HG03097 (cell line): ENCODE measurements around the gene TSGA10IP.

Experiments used
- ATAC-seq: cut with Tn5 transposase; IDR thresholded peaks from one replicate; pipeline ENCODE4 v1.9.1; 2021; ENCODE audit not compliant: unreplicated experiment, low FRiP score

TSGA10IP gene

DNA sequence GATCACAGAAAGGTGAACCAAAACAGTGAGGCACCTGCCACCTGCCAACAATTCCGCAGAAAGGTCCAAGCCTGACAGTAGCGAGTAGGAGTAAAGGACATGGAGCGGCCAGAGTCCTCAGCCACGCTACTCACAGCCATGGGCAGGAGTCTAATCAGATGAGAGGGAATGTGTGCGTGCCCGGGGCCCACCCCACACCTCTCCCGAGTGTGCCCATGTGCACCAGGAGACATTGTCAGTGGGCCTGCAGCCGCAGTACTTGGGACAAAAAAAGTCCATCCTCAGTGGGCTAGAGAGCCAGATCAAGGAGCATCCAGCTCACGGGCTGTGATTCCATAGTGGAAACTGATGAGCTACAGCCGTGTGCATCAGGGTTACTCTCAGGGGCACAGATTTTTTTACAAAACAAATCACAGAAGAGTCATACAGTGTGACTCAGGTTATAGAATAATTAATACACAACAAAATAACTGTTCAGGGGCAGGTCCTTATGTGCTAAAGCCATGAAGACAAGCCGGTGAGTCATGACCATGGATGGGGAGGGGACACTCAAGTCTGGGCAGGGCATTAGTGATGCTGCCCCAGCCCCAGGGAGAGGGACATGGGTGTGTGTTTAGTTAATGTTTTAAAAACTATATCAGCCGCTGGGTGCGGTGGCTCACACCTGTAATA lies 28.3 kb downstream of the TSGA10IP start:
- ATAC-seq = no peak

DNA sequence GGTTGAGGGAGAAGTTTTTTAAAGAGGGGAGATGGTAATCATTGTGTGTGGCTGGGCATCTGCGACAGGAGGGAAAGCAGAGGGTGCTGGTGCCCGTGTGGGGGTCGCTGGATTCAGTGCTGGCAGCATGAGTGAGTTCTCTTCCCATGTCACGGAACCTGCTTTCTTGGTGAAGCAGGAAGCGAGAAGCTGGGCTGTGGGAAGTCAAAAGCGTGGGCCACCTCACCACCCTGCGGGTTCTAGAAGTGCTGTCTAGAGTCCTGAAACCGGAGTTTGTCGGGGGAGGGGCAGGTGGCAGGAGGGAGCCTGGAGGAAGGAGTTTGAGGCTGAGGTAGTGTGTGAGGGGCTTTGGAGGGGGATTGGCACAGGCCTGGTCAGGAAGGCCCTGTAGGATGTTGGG lies 30.5 kb downstream of the TSGA10IP start:
- ATAC-seq = no peak

DNA sequence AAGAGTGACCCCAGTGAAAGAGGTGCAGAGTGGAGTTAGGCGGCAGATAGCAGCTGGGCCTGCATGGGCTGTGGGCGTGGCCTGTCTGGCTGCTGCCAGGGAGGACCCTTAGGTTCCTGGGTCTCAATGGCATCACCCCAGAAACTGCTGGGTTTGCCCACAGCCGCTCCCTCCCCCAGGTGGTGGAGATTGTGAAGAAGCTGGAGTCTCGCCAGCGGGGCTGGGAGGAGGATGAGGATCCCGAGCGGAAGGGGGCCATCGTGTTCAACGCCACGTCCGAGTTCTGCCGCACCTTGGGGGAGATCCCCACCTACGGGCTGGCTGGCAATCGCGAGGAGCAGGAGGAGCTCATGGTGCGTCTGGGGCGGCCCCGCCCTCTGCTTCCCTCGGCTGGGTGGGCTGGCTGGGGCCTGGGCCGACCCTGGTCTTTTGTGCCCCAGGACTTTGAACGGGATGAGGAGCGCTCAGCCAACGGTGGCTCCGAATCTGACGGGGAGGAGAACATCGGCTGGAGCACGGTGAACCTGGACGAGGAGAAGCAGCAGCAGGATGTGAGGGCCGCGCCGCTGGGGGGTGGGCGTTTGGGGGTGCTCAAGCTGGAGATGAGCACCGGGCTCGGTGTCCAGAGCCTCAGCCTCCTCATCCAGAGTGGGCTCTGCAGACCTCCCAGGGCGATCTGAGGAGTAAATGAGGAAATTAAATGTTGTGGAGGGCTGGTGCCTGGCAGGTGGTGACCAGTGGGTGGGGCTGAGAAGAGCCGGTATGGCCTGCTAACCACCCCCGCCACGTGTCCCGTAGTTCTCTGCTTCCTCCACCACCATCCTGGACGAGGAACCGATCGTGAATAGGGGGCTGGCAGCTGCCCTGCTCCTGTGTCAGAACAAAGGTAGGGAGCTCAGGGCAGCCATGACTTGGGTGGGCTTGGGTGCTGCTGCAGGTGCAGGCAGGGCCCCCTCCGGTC lies 31.2 kb downstream of the TSGA10IP start:
- ATAC-seq = no peak

DNA sequence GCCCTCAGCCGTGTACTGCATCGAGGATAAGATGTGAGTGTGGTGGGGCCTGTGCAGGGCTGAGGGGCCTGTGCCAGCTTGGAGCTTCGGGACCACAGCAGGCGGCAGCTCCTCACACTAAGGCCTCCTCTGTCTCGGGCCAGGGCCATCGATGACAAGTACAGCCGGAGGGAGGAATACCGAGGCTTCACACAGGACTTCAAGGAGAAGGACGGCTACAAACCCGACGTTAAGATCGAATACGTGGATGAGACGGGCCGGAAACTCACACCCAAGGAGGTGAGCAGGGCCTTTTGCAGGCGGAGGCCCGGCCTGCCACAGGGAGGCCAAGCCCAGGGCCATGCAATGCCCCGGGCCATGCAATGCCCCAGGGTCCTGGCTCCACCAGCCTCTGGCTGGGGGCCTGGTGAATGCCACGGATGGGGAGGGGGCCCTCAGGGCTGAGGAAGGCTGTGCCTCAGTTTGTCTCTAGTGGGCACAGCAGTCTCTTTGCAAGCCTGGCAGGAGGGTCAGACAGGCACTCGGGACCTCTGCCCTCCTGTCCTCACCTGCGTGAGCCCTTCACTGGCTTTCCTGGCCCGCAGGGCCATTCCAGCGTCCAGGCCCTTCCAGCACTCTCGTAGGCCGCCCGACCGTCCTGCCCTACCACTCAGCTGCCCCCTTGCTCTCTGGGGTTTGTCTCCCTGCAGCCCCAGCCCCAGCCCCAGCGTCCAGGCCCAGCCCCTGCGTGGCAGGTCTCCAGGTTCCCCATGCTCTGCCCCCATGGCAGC lies 32.5 kb downstream of the TSGA10IP start:
- ATAC-seq = no peak

DNA sequence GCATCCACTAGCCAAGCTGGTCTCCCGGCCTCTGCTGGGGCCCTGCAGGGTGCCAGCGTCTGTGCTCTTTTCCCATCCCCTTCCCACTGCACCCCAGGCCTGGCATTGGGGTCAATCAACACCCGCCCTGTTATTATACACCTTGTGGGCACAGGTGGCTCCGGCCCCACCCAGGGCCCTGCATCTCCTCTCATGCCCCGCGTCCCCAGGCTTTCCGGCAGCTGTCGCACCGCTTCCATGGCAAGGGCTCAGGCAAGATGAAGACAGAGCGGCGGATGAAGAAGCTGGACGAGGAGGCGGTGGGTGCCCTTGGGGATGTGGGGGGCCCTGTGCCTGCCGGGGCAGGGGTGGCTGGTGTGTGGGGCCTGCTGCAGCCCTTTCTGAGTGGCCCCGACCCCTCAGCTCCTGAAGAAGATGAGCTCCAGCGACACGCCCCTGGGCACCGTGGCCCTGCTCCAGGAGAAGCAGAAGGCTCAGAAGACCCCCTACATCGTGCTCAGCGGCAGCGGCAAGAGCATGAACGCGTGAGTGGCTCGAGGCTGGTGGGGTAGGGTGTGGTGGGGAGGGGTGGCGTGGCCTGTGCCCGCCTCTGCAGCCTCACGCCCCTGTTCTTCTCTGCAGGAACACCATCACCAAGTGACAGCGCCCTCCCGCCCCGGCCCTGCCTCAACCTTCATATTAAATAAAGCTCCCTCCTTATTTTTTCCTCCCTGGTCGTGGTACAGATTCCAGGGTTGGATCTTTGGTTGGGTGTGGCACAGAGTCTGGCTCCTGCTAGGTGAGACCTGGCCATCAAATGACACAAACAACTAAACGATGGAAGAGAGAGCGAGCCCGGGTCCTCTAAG lies 33.3 kb downstream of the TSGA10IP start:
- ATAC-seq = no peak

- no peak for ATAC-seq
Measured at GRCh38 chr11:65979261-65979759, 34.0 kb downstream of the TSGA10IP start.

- no peak for ATAC-seq
Measured at GRCh38 chr11:65981101-65981740, 35.9 kb downstream of the TSGA10IP start.

DNA sequence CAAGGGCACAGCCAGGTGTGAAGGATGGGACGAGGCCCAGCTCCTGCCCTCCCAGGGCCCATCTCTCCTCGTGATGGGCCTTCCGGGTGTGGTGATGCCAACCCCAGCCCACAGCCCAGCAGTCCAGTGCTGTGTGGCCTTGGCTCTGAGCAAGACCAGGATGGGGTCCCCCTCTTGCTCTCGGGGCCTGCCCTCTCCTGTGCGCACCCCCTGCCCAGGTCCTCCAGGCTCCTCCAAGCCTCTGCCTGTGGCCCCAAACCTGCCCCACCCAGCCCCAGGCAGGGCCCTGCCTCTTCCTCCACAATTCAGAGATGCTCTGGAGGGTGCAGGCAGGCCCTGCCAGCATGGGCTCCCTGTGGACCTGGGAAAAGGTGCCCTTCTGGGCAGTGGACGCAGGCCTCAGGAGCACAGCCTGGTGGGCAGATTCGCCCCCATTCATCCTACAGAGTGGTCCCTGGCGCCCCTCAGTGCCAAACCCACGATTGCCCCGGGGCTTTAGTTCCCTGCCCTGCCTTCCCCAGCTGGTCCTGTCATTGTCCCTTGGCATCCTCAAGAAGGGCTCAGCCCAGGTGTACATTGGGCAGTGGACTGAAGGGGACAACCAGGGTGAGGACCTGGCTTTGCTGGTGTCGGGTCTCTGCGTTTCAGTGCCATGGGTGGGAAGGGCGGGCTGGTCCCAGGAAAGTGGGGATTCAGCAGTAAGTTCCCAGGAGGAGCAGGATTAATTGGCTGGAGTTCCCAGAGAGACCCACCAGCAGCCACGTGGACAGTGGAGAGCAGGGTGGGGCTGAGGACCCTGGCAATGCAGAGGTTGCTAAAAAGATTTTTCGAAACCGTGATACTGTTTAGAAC lies 36.9 kb downstream of the TSGA10IP start:
- no peak for ATAC-seq

- no peak for ATAC-seq
Measured at GRCh38 chr11:65982824-65983588, 37.7 kb downstream of the TSGA10IP start.

- no peak for ATAC-seq
Measured at GRCh38 chr11:65983589-65983987, 38.3 kb downstream of the TSGA10IP start.

DNA sequence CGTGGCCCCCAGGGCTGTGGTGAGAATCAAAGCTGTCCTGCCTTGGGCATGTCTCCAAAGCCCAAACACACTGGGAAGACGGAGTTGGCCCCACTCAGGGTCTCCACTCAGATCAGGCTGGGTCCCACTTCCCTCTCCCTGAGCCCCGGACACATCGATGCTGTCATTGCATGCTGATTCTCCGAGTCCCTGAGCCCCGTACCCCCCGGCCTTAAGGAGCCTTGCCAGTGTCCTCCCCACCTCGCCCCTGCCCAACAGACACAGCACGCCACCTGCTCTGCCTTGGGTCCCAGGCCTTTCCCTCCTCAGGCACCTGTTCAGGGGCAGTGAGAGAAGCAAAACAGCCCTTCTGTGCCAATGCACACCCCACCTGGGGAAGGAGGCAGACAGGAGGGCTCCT lies 42.1 kb downstream of the TSGA10IP start:
- ATAC-seq = no peak

GRCh38 chr11:65988791-65989592 lies 43.7 kb downstream of the TSGA10IP start:
- ATAC-seq = peak; percentile 83

- no peak for ATAC-seq
Measured at GRCh38 chr11:65992056-65992455, 46.8 kb downstream of the TSGA10IP start.

DNA sequence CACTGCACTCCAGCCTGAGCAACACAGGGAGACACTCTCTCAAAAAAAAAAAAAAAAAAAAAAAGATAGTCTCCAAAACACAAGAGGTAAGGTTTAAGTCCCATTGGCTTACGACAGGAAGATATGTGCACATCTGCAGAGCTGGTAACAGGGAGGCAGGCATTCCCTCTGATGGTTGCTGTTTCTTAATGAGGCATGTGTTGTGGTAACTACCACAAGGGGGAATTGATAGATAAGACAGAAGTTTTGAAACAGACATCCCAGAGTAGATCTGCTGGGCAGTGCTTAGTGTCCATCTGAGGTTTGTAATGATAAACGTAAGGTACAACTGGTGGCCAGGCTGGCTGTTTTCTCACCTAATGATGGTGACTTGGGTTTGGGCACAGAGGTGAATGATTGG lies 52.0 kb downstream of the TSGA10IP start:
- ATAC-seq = no peak

DNA sequence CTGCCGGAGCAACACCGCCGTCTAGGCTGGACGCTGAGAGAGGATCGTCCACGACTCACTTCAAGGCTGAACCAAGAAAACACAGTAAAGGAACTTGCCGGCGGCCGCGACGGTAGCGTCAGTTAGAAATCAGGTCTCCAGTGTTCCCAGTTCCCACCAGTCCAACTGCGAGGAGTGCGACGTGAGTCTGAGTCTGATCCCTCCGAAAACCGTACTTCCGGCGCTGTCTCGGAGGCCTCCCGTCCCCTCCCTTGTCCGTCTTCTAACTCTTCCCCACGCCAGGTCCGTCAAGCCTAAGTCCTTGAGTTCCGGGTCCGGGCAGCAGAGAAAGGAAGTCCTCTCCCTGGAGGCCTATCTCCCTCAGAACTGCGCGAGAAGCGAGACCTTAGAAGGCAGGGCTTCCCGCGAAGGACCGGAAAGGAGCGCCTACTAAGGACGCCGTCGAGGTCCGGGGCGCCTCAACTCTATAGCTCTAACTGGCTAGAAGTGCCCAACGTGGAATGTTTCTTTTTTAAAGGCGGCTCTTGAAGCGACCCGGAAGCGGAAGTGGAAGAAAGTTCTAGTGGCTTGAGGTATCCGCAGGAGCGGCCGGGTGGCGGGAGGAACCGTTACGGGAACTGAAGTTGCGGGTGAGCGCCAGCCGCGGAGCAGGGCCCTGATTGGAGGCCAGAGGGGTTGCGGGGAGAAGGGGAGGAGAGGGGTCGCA lies 56.8 kb downstream of the TSGA10IP start, which contains the start of the genes BANF1 and EIF1AD:
Gene BANF1, plus strand, starts transcription at position 562 of the 706 bp plus-strand sequence. CDS start 748 bp downstream, outside the sequence.
Gene EIF1AD, minus strand, starts transcription at position 216 of the 706 bp plus-strand sequence. CDS start 1,768 bp downstream, outside the sequence.
- peak; percentile 64 for ATAC-seq

DNA sequence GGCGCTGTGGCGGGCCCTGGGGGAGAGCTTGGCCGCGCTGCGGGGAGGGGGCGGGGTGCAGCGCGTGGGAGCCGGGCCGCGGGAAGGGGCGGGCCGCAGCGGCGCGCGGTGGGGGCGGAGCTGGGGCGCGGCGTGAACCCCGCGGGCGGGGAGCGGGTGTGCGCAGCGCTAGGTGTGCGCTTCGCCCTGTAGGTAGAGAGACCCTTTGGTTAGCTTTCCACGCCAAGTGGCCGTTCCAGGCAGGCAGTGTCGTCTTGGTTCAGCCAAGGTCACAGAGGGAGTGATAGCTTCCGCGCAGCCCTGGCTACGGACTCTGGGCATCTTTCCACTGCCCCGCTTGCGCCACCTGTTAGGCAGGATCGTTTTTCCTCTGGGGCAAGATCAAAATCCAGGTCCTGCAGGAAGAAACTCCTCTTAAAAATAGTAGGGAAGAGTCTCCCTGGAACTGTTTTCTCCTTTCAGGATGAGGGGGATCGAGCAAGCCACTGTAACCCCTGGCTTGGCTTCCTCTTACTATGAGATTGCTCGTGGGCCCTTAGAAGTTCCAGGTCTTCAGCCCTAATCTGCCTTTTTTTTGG lies 57.5 kb downstream of the TSGA10IP start:
- ATAC-seq = peak; percentile 49
